Activated CD8-positive, alpha-beta T cell treated with anti-CD3 and anti-CD28 coated beads for 36 hours (primary cell): Measurements from ENCODE around the gene TTC9B. TPM values are rescaled to one million over a fixed set of nuclear protein-coding genes. Genes with fewer than 3 reads are reported as not detected.

Experiments
- ATAC-seq: fragments of 200-7000 bp; cut with Tn5 transposase; one replicate; pipeline ENCODE4 v1.10.0; 2021; ENCODE audit warnings: mild to moderate bottlenecking, moderate library complexity
- CTCF ChIA-PET: fragments of 350-600 bp; sonication (Branson Sonifier 250); formaldehyde crosslinking; loops from one replicate; lab custom pipeline; 2021; ENCODE audit warnings: antibody characterized with exemption; lab: Charles Lee
- POLR2A ChIA-PET: fragments of 350-600 bp; sonication (Branson Sonifier 250); formaldehyde crosslinking; loops from one replicate; lab custom pipeline; 2021; ENCODE audit warnings: antibody characterized with exemption; lab: Charles Lee
- DNase-seq: peaks from one replicate; pipeline ENCODE4 v3.0.0-alpha.2; 2020
- H3K27ac Mint-ChIP-seq: one replicate; pipeline ENCODE4 v1.8.0; 2021; ENCODE audit warnings: mild to moderate bottlenecking, mixed read lengths
- H3K27me3 Mint-ChIP-seq: one replicate; pipeline ENCODE4 v1.8.0; 2021; ENCODE audit warnings: mixed read lengths
- H3K36me3 Mint-ChIP-seq: one replicate; pipeline ENCODE4 v1.8.0; 2021; ENCODE audit warnings: low read depth, mixed read lengths
- H3K4me1 Mint-ChIP-seq: one replicate; pipeline ENCODE4 v1.8.0; 2021; ENCODE audit warnings: low read depth, mixed read lengths
- H3K4me3 Mint-ChIP-seq: one replicate; pipeline ENCODE4 v1.8.0; 2021; ENCODE audit warnings: mild to moderate bottlenecking, moderate library complexity, mixed read lengths
- H3K9me3 Mint-ChIP-seq: one replicate; pipeline ENCODE4 v1.8.0; 2021; ENCODE audit warnings: mixed read lengths
- intact Hi-C: fragments of 100-400 bp; cut with micrococcal nuclease; formaldehyde crosslinking; loops from one replicate; pipeline ENCODE4 v1.10.0; 2022
- total RNA-seq, 2 experiments: library from RNA; stranded (reverse); gene quantifications; one replicate each; pipeline ENCODE4 v1.2.3, GENCODE V29; 2021
- TF ChIP-seq, protein P1 (sequence below): fragments of 200-600 bp; IDR thresholded peaks from one replicate; pipeline ENCODE4 v1.8.0; 2022; ENCODE audit warnings: antibody characterized with exemption, mild to moderate bottlenecking

The TTC9B gene
- total RNA-seq, 2 experiments from 2014 or later, result not detected

- Mint-ChIP-seq H3K27me3 (no peaks in the 10 kb centered on the region), H3K9me3 (no peaks in the 10 kb centered on the region), H3K4me3 (no peak overlapping the region), H3K27ac (no peak overlapping the region), H3K4me1 (peaks cover 17% of the 10 kb centered on the region), H3K36me3 (peaks cover 25% of the 10 kb centered on the region)
- intact Hi-C loops, result no loop called here
- ChIA-PET CTCF (interaction anchor here (1.2 kb wide), 1 partner anchor 115 kb away, joined by 3 read pairs; no protein-coding TSS in a partner anchor), POLR2A (interaction anchor here (0.5 kb wide), 1 partner anchor 407 kb away, joined by 3 read pairs; no protein-coding TSS in a partner anchor)
- ATAC-seq (no peak), DNase-seq (no peak)
- TF ChIP-seq, protein P1, sequence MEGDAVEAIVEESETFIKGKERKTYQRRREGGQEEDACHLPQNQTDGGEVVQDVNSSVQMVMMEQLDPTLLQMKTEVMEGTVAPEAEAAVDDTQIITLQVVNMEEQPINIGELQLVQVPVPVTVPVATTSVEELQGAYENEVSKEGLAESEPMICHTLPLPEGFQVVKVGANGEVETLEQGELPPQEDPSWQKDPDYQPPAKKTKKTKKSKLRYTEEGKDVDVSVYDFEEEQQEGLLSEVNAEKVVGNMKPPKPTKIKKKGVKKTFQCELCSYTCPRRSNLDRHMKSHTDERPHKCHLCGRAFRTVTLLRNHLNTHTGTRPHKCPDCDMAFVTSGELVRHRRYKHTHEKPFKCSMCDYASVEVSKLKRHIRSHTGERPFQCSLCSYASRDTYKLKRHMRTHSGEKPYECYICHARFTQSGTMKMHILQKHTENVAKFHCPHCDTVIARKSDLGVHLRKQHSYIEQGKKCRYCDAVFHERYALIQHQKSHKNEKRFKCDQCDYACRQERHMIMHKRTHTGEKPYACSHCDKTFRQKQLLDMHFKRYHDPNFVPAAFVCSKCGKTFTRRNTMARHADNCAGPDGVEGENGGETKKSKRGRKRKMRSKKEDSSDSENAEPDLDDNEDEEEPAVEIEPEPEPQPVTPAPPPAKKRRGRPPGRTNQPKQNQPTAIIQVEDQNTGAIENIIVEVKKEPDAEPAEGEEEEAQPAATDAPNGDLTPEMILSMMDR, result no peak
These were observed 36.7 kb upstream of the TTC9B start for GRCh38 chr19:40254714-40255418.

DNA sequence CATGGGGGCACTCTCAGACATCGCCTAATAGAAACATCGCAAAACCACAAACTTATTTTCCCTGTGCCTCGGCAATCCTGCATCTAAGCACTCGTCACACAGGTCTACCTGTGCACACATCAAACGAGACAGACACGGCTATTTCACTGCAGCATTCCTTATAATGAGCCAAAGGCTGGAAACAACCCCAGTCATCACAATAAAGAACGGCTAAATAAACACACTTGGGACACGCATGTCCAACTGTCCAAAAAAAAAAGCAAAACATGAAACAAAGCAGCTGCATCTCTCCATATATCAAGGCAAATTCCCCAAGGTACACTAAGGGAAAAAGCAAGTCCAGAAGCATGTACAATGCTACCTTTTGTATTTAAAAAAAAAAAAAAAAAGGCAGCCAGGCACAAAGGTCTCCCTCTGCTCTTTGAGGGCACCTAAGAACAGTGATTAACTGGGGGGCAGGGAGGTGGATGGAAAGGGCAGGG is 35.5 kb upstream of the TTC9B start:
- ATAC-seq, result no peak
- POLR2A ChIA-PET, result interaction anchor here (1.1 kb wide), 1 partner anchor 21 kb away, joined by 3 read pairs; no protein-coding TSS in a partner anchor
- TF ChIP-seq, protein P1, result no peak
- no peak for DNase-seq
- H3K4me1 Mint-ChIP-seq, result peaks cover 14% of the 10 kb centered on the region
- peaks cover 23% of the 10 kb centered on the region for H3K36me3 Mint-ChIP-seq
- H3K4me3 Mint-ChIP-seq, result no peak overlapping the region
- H3K27ac Mint-ChIP-seq, result no peak overlapping the region
- CTCF ChIA-PET, result interaction anchor here (1.2 kb wide), 1 partner anchor 114 kb away, joined by 3 read pairs; no protein-coding TSS in a partner anchor
- intact Hi-C loops, result no loop called here
- H3K27me3 Mint-ChIP-seq, result no peaks in the 10 kb centered on the region
- H3K9me3 Mint-ChIP-seq, result no peaks in the 10 kb centered on the region

DNA sequence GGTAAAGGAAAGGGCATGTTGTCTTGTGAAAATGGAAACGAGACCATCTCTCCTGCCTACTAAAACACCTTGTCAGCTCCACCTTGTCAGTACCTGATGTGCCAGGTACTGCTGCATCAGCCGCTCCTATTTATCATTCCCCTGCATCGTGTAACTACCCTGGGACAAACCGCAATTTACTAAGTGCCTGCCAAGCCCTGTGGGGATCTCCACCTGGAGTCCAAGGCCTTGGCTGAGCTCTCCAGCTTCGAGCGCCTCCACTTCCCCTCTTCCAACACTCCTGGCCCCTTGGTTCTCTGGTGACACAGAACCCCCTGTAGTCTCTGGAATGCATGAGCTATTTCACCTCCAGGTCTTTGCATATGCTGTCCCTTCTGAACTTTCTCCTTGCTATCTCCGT is 34.2 kb upstream of the TTC9B start:
- Mint-ChIP-seq H3K27ac (no peak overlapping the region), H3K27me3 (no peaks in the 10 kb centered on the region), H3K9me3 (no peaks in the 10 kb centered on the region), H3K4me1 (peaks cover 14% of the 10 kb centered on the region), H3K4me3 (no peak overlapping the region), H3K36me3 (peaks cover 23% of the 10 kb centered on the region)
- intact Hi-C loops, result no loop called here
- ChIA-PET POLR2A (no interaction called here), CTCF (no interaction called here)
- TF ChIP-seq, protein P1, result no peak
- no peak for ATAC-seq
- no peak for DNase-seq

DNA sequence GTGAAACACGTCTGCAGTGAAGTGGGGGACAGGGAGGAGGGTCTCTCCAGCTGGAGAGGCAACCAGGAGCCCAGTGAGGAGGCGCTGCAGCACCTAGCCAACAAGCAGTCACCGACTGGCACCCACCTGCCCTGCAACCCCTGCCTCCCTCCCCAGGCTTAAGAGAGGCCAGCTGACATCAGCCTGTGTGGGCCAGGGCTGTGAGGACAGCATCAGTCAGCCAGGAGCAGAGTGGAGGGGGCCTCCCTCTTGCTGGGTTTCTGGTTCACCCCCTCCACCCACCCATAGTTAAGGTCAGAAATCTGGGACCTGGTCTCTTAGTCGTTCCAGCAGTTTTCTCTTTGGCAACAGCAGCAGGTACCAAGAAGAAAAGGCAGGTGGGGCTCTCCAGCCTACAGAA is 33.8 kb upstream of the TTC9B start:
- Mint-ChIP-seq H3K4me3 (no peak overlapping the region), H3K27me3 (no peaks in the 10 kb centered on the region), H3K4me1 (peaks cover 14% of the 10 kb centered on the region), H3K36me3 (peaks cover 23% of the 10 kb centered on the region), H3K9me3 (no peaks in the 10 kb centered on the region), H3K27ac (no peak overlapping the region)
- intact Hi-C loops, result no loop called here
- DNase-seq (no peak), ATAC-seq (no peak)
- CTCF ChIA-PET, result no interaction called here
- POLR2A ChIA-PET, result no interaction called here
- TF ChIP-seq, protein P1, result no peak

GRCh38 chr19:40251244-40251643 is 33.1 kb upstream of the TTC9B start:
- H3K4me3 Mint-ChIP-seq, result no peak overlapping the region
- no peaks in the 10 kb centered on the region for H3K27me3 Mint-ChIP-seq
- peaks cover 23% of the 10 kb centered on the region for H3K36me3 Mint-ChIP-seq
- intact Hi-C loops, result no loop called here
- no peaks in the 10 kb centered on the region for H3K9me3 Mint-ChIP-seq
- POLR2A ChIA-PET, result no interaction called here
- DNase-seq, result no peak
- no peak overlapping the region for H3K27ac Mint-ChIP-seq
- ATAC-seq, result no peak
- CTCF ChIA-PET, result no interaction called here
- TF ChIP-seq, protein P1, result no peak
- H3K4me1 Mint-ChIP-seq, result peaks cover 10% of the 10 kb centered on the region
